Measurements from ENCODE around the gene SMARCD1.
A peak's percentile ranks its signal among the peaks of the same experiment; 100 is the strongest.

The SMARCD1 gene

GRCh38 chr12:50075808-50076170, 9.4 kb upstream of the SMARCD1 start:
- no CpG with 5 or more reads among the region's 1 CpG for WGBS, 2 donors (ENCODE audit: extremely low coverage in 2 of 2, insufficient read length in 2 of 2, insufficient replicate concordance in 1 of 2)

GRCh38 chr12:50077099-50077498, 8.0 kb upstream of the SMARCD1 start:
- H3K4ac ChIP-seq (ENCODE audit: low read length): no peak overlapping the region
- H3K27ac ChIP-seq (replicated peaks; ENCODE audit: low read length): no peak overlapping the region
- DNase-seq (ENCODE audit: low spot score): no peak
- H3K36me3 ChIP-seq (replicated peaks in 1 of 2; ENCODE audit: control insufficient read depth in 2 of 2, insufficient read depth in 2 of 2, low read length in 2 of 2): no peaks in the 10 kb centered on the region
- no peak overlapping the region for H2AFZ ChIP-seq (ENCODE audit: low read length)
- WGBS, 2 donors (ENCODE audit: extremely low coverage in 2 of 2, insufficient read length in 2 of 2, insufficient replicate concordance in 1 of 2): no CpG with 5 or more reads among the region's 12 CpGs
- no peak overlapping the region for H2BK15ac ChIP-seq (ENCODE audit: low read length)
- H3K18ac ChIP-seq (ENCODE audit: low read length): peak overlapping the region; percentile 67
- H3K14ac ChIP-seq (ENCODE audit: low read length): peak overlapping the region; percentile 15
- no peaks in the 10 kb centered on the region for H3K79me1 ChIP-seq (ENCODE audit: low read depth, low read length)
- H3K4me1 ChIP-seq (ENCODE audit: control insufficient read depth in 2 of 2, insufficient read depth in 1 of 2, low read depth in 1 of 2, low read length in 2 of 2): peaks cover 8 to 22% of the 10 kb centered on the region in 2 donors
- H3K23ac ChIP-seq (ENCODE audit: low read depth, low read length, poor library complexity): no peak overlapping the region
- peak overlapping the region; percentile 85 for H2AK5ac ChIP-seq (ENCODE audit: low read depth, low read length)
- peak overlapping the region; percentile 77 for H4K8ac ChIP-seq (ENCODE audit: low read depth, low read length)
- H2BK120ac ChIP-seq (ENCODE audit: low read depth, low read length): no peak overlapping the region
- peak overlapping the region; percentile 68 for H3K9ac ChIP-seq (ENCODE audit: low read depth, low read length, poor library complexity)
- peak overlapping the region; percentile 78 for H2BK5ac ChIP-seq (ENCODE audit: low read length)
- H4K91ac ChIP-seq (ENCODE audit: low read depth, low read length, poor library complexity): no peak overlapping the region
- H2BK12ac ChIP-seq (ENCODE audit: low read length): peak overlapping the region; percentile 17
- no peak overlapping the region for H3K4me3 ChIP-seq (ENCODE audit: low read length in 2 of 2)
- peaks cover 0 to 2% (median 0%) of the 10 kb centered on the region in 3 experiments for H3K27me3 ChIP-seq (ENCODE audit: control insufficient read depth in 3 of 3, insufficient read depth in 3 of 3, low read depth in 1 of 3, low read length in 3 of 3)
- H3K4me2 ChIP-seq (ENCODE audit: insufficient read depth, low read length, poor library complexity, severe bottlenecking): no peak overlapping the region
- H3K9me3 ChIP-seq (replicated peaks in 1 of 2; ENCODE audit: control insufficient read depth in 2 of 2, insufficient read depth in 1 of 2, low read depth in 1 of 2, low read length in 2 of 2): no peaks in the 10 kb centered on the region

More at GRCh38 chr12:50075808-50076170, 9.4 kb upstream of the SMARCD1 start:
- DNase-seq (ENCODE audit: low spot score): no peak
- H3K23ac ChIP-seq (ENCODE audit: low read depth, low read length, poor library complexity): no peak overlapping the region
- no peak overlapping the region for H3K9ac ChIP-seq (ENCODE audit: low read depth, low read length, poor library complexity)
- H3K27me3 ChIP-seq (ENCODE audit: control insufficient read depth in 3 of 3, insufficient read depth in 3 of 3, low read depth in 1 of 3, low read length in 3 of 3): peaks cover 0 to 2% (median 0%) of the 10 kb centered on the region in 3 experiments
- H4K91ac ChIP-seq (ENCODE audit: low read depth, low read length, poor library complexity): no peak overlapping the region
- no peak overlapping the region for H3K27ac ChIP-seq (replicated peaks; ENCODE audit: low read length)
- H2BK12ac ChIP-seq (ENCODE audit: low read length): no peak overlapping the region
- H3K18ac ChIP-seq (ENCODE audit: low read length): no peak overlapping the region
- H3K79me1 ChIP-seq (ENCODE audit: low read depth, low read length): no peaks in the 10 kb centered on the region
- no peak overlapping the region for H3K4me3 ChIP-seq (ENCODE audit: low read length in 2 of 2)
- H3K4ac ChIP-seq (ENCODE audit: low read length): no peak overlapping the region
- no peak overlapping the region for H2BK120ac ChIP-seq (ENCODE audit: low read depth, low read length)
- H3K4me2 ChIP-seq (ENCODE audit: insufficient read depth, low read length, poor library complexity, severe bottlenecking): no peak overlapping the region
- no peaks in the 10 kb centered on the region for H3K9me3 ChIP-seq (replicated peaks in 1 of 2; ENCODE audit: control insufficient read depth in 2 of 2, insufficient read depth in 1 of 2, low read depth in 1 of 2, low read length in 2 of 2)
- H2BK5ac ChIP-seq (ENCODE audit: low read length): no peak overlapping the region
- peaks cover 6 to 22% of the 10 kb centered on the region in 2 donors for H3K4me1 ChIP-seq (ENCODE audit: control insufficient read depth in 2 of 2, insufficient read depth in 1 of 2, low read depth in 1 of 2, low read length in 2 of 2)
- H2AK5ac ChIP-seq (ENCODE audit: low read depth, low read length): no peak overlapping the region
- no peak overlapping the region for H2BK15ac ChIP-seq (ENCODE audit: low read length)
- H2AFZ ChIP-seq (ENCODE audit: low read length): peak overlapping the region; percentile 81
- no peak overlapping the region for H4K8ac ChIP-seq (ENCODE audit: low read depth, low read length)
- H3K14ac ChIP-seq (ENCODE audit: low read length): no peak overlapping the region
- H3K36me3 ChIP-seq (replicated peaks in 1 of 2; ENCODE audit: control insufficient read depth in 2 of 2, insufficient read depth in 2 of 2, low read length in 2 of 2): no peaks in the 10 kb centered on the region

GRCh38 chr12:50078281-50078680, 6.9 kb upstream of the SMARCD1 start:
- peak overlapping the region; percentile 19 for H2BK5ac ChIP-seq (ENCODE audit: low read length)
- DNase-seq (ENCODE audit: low spot score): no peak
- H3K4me3 ChIP-seq (ENCODE audit: low read length in 2 of 2): no peak overlapping the region
- peaks cover 8 to 19% of the 10 kb centered on the region in 2 donors for H3K4me1 ChIP-seq (ENCODE audit: control insufficient read depth in 2 of 2, insufficient read depth in 1 of 2, low read depth in 1 of 2, low read length in 2 of 2)
- no peak overlapping the region for H4K8ac ChIP-seq (ENCODE audit: low read depth, low read length)
- no peak overlapping the region for H3K23ac ChIP-seq (ENCODE audit: low read depth, low read length, poor library complexity)
- no peak overlapping the region for H4K91ac ChIP-seq (ENCODE audit: low read depth, low read length, poor library complexity)
- no peak overlapping the region for H2BK12ac ChIP-seq (ENCODE audit: low read length)
- H2BK15ac ChIP-seq (ENCODE audit: low read length): no peak overlapping the region
- no peak overlapping the region for H3K9ac ChIP-seq (ENCODE audit: low read depth, low read length, poor library complexity)
- H3K4me2 ChIP-seq (ENCODE audit: insufficient read depth, low read length, poor library complexity, severe bottlenecking): no peak overlapping the region
- H2AFZ ChIP-seq (ENCODE audit: low read length): no peak overlapping the region
- no peak overlapping the region for H3K4ac ChIP-seq (ENCODE audit: low read length)
- H3K27me3 ChIP-seq (ENCODE audit: control insufficient read depth in 3 of 3, insufficient read depth in 3 of 3, low read depth in 1 of 3, low read length in 3 of 3): peaks cover 0 to 2% (median 0%) of the 10 kb centered on the region in 3 experiments
- H3K36me3 ChIP-seq (replicated peaks in 1 of 2; ENCODE audit: control insufficient read depth in 2 of 2, insufficient read depth in 2 of 2, low read length in 2 of 2): no peaks in the 10 kb centered on the region
- WGBS, 2 donors (ENCODE audit: extremely low coverage in 2 of 2, insufficient read length in 2 of 2, insufficient replicate concordance in 1 of 2): no CpG with 5 or more reads among the region's 10 CpGs
- no peak overlapping the region for H2BK120ac ChIP-seq (ENCODE audit: low read depth, low read length)
- no peak overlapping the region for H3K14ac ChIP-seq (ENCODE audit: low read length)
- H2AK5ac ChIP-seq (ENCODE audit: low read depth, low read length): no peak overlapping the region
- H3K18ac ChIP-seq (ENCODE audit: low read length): no peak overlapping the region
- H3K9me3 ChIP-seq (replicated peaks in 1 of 2; ENCODE audit: control insufficient read depth in 2 of 2, insufficient read depth in 1 of 2, low read depth in 1 of 2, low read length in 2 of 2): no peaks in the 10 kb centered on the region
- H3K79me1 ChIP-seq (ENCODE audit: low read depth, low read length): no peaks in the 10 kb centered on the region
- no peak overlapping the region for H3K27ac ChIP-seq (replicated peaks; ENCODE audit: low read length)

- Histone ChIP-seq H3K27ac (replicated peaks; ENCODE audit: low read length) (no peak overlapping the region), H3K23ac (ENCODE audit: low read depth, low read length, poor library complexity) (no peak overlapping the region), H3K14ac (ENCODE audit: low read length) (no peak overlapping the region), H3K4me2 (ENCODE audit: insufficient read depth, low read length, poor library complexity, severe bottlenecking) (no peak overlapping the region), H2BK15ac (ENCODE audit: low read length) (no peak overlapping the region), H3K36me3 (replicated peaks in 1 of 2; ENCODE audit: control insufficient read depth in 2 of 2, insufficient read depth in 2 of 2, low read length in 2 of 2) (no peaks in the 10 kb centered on the region), H3K79me1 (ENCODE audit: low read depth, low read length) (no peaks in the 10 kb centered on the region), H3K4me3 (ENCODE audit: low read length in 2 of 2) (no peak overlapping the region), H4K91ac (ENCODE audit: low read depth, low read length, poor library complexity) (no peak overlapping the region), H2BK5ac (ENCODE audit: low read length) (no peak overlapping the region), H2AFZ (ENCODE audit: low read length) (no peak overlapping the region), H3K18ac (ENCODE audit: low read length) (no peak overlapping the region), H3K9ac (ENCODE audit: low read depth, low read length, poor library complexity) (no peak overlapping the region), H2BK12ac (ENCODE audit: low read length) (no peak overlapping the region), H2AK5ac (ENCODE audit: low read depth, low read length) (no peak overlapping the region), H3K27me3 (ENCODE audit: control insufficient read depth in 3 of 3, insufficient read depth in 3 of 3, low read depth in 1 of 3, low read length in 3 of 3) (peaks cover 0 to 2% (median 0%) of the 10 kb centered on the region in 3 experiments), H3K4ac (ENCODE audit: low read length) (no peak overlapping the region), H4K8ac (ENCODE audit: low read depth, low read length) (no peak overlapping the region), H2BK120ac (ENCODE audit: low read depth, low read length) (no peak overlapping the region), H3K4me1 (ENCODE audit: control insufficient read depth in 2 of 2, insufficient read depth in 1 of 2, low read depth in 1 of 2, low read length in 2 of 2) (peaks cover 8 to 21% of the 10 kb centered on the region in 2 donors), H3K9me3 (replicated peaks in 1 of 2; ENCODE audit: control insufficient read depth in 2 of 2, insufficient read depth in 1 of 2, low read depth in 1 of 2, low read length in 2 of 2) (no peaks in the 10 kb centered on the region)
- DNase-seq (ENCODE audit: low spot score): no peak
- WGBS, 2 donors (ENCODE audit: extremely low coverage in 2 of 2, insufficient read length in 2 of 2, insufficient replicate concordance in 1 of 2): no CpG with 5 or more reads among the region's 5 CpGs
Observed at GRCh38 chr12:50079771-50080170, 5.4 kb upstream of the SMARCD1 start.
